Heart right ventricle (tissue), 16 donors: Measurements from ENCODE around the gene CRACR2A. TPM values are rescaled to one million over a fixed set of nuclear protein-coding genes. Genes with fewer than 3 reads are reported as not detected.

ENCODE experiments used
- ATAC-seq, 8 donors: fragments of 200-7000 bp; cut with Tn5 transposase; one replicate each; pipeline ENCODE4 v1.9.1; 2020; ENCODE audit warnings: mild to moderate bottlenecking in 8 of 8, moderate library complexity in 8 of 8, moderate number of reproducible peaks in 1 of 8
- DNase-seq, 2 donors: peaks; one replicate each; pipeline ENCODE4 v3.0.0-alpha.2; 2020
- H3K27ac ChIP-seq, 10 donors: fragments of 200-600 bp; sonication (generic) in 2 of 10; one replicate each; pipeline versions ENCODE4 v1.5.0 to v1.8.0; 2020 to 2022; ENCODE audit warnings: mild to moderate bottlenecking in 3 of 10
- H3K27me3 ChIP-seq, 7 donors: fragments of 200-600 bp; one replicate each; pipeline ENCODE4 v1.8.0; 2021 to 2022; ENCODE audit warnings: mild to moderate bottlenecking in 2 of 7
- H3K36me3 ChIP-seq, 9 donors: fragments of 200-600 bp; sonication (generic) in 1 of 9; one replicate each; pipeline versions ENCODE4 v1.5.0 to v1.8.0; 2020 to 2022; ENCODE audit warnings: mild to moderate bottlenecking in 2 of 9
- H3K4me1 ChIP-seq, 9 donors: fragments of 200-600 bp; sonication (generic) in 1 of 9; one replicate each; pipeline versions ENCODE4 v1.5.0 to v1.8.0; 2020 to 2022; ENCODE audit warnings: mild to moderate bottlenecking in 4 of 9
- H3K4me3 ChIP-seq, 10 donors: fragments of 200-600 bp; sonication (generic) in 2 of 10; one replicate each; pipeline versions ENCODE4 v1.5.0 to v1.8.0; 2020 to 2022; ENCODE audit warnings: mild to moderate bottlenecking in 7 of 10, moderate library complexity in 2 of 10
- H3K9me3 ChIP-seq, 11 donors: fragments of 200-600 bp in 10 of 11; sonication (generic) in 2 of 11; one replicate each; pipeline versions ENCODE4 v1.5.0 to v1.8.0; 2013 to 2022; ENCODE audit warnings: mild to moderate bottlenecking in 2 of 11, control low read depth in 1 of 11, moderate library complexity in 1 of 11
- WGBS, 2 donors: extraction: QIAGEN DNeasy Blood & Tissue Kit; methylation state at CpG; one replicate each; pipeline ENCODE4 v1.1.7; 2013; ENCODE audit warnings: inconsistent platforms in 1 of 2; 5-methylcytosine and 5-hydroxymethylcytosine counted together
- intact Hi-C, 10 donors: fragments of 100-400 bp; cut with DNase I; formaldehyde crosslinking; loops; one replicate each; pipeline versions ENCODE4 v1.11.1 to v1.14.2; 2022
- polyA plus RNA-seq, 2 donors: library from polyadenylated mRNA; stranded (reverse); fragments of 200-250 nt; gene quantifications; one replicate each; pipeline ENCODE4 v1.2.3, GENCODE V29; 2013
- total RNA-seq, 10 donors: library from RNA; stranded (reverse); fragmentation: NEBNext Ultra II Directional in 3 of 10; extraction: Animal tissue kit (Norgen Biotek cat#: 25700) in 3 of 10; gene quantifications; one replicate each; pipeline versions ENCODE4 v1.2.1 to v1.2.4, GENCODE V29; 2021 to 2023
- TF ChIP-seq, protein P1 (sequence below), 9 donors: fragments of 200-600 bp; sonication (generic) in 2 of 9; IDR thresholded peaks; one replicate each; pipeline versions ENCODE4 v1.5.0 to v1.8.0; 2021 to 2022; ENCODE audit warnings: antibody characterized with exemption in 9 of 9, mild to moderate bottlenecking in 5 of 9, moderate library complexity in 1 of 9
- donor health status: Arrhythmogenic right ventricular cardiomyopathy.
- donor health status: ischemic (EF 13 %, LVEDD 7.1; RV severe dilation, severe dysfunction).
- donor health status: healthy with polysubstance abuse.
- donor health status: DM: no; HTN: yes; CAD: no.
- donor health status: DM: no; HTN: no; CAD: no.
- donor health status: ischemic (EF 25% LVEDD 6.9; RV normal size, moderate dysfunction).
- donor health status: ischemic (EF 25% LVEDD 5.7; RV mildly dilated, moderate dysfunction).
- donor health status: healthy.
- donor health status: DM: yes; HTN: yes; CAD: no.
- donor health status: Ischemic cardiomyopathy.
- donor health status: ischemic (EF 35%, LVEDD 5.7; RV mildly dilated, moderate dysfunction).
- donor health status: nonischemic (EF 11% LVEDD 7.7; RV severe dilation, severe dysfunction).
- donor health status: DM: yes; HTN: yes; CAD: no.
- donor health status: PGD.
- donor health status: ischemic (EF 29% LVEDD 5.4; RV normal size, mild dysfunction).
- donor health status: nonischemic (EF 23%, LVEDD 6.1; RV moderate dilation, normal function).

CRACR2A gene
- total and polyA plus RNA-seq, 12 donors: 0.64 to 10.4 (median 4.6) TPM

DNA sequence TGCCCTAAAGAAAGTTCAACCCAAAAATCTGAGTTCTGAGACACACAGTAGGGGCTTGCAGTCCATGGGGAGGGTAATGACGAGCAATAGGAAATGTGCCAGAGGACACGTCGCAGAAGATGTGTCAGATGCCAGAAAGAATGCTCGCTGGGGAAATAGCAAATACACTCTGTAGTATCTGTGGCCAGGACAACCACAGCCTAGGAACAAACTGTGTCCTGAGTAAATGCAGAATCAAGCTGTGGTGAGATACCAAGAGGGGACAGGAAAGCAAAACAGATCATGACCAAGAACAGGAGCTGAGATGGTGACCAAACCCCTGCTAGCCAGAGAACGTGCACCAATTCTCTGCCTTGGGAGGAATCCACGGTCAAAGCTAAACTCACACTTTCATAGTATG, 9.1 kb downstream of the CRACR2A start:
- 35 to 42% methylated on average over 6 of the region's 6 CpGs for WGBS, 2 donors
- no peak overlapping the region for H3K4me3 ChIP-seq
- TF ChIP-seq, protein P1, sequence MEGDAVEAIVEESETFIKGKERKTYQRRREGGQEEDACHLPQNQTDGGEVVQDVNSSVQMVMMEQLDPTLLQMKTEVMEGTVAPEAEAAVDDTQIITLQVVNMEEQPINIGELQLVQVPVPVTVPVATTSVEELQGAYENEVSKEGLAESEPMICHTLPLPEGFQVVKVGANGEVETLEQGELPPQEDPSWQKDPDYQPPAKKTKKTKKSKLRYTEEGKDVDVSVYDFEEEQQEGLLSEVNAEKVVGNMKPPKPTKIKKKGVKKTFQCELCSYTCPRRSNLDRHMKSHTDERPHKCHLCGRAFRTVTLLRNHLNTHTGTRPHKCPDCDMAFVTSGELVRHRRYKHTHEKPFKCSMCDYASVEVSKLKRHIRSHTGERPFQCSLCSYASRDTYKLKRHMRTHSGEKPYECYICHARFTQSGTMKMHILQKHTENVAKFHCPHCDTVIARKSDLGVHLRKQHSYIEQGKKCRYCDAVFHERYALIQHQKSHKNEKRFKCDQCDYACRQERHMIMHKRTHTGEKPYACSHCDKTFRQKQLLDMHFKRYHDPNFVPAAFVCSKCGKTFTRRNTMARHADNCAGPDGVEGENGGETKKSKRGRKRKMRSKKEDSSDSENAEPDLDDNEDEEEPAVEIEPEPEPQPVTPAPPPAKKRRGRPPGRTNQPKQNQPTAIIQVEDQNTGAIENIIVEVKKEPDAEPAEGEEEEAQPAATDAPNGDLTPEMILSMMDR (IDR thresholded peaks at IDR 0.05): no peak
- peak overlapping the region; percentile 2 to 75 (median 58) for H3K27ac ChIP-seq
- H3K9me3 ChIP-seq: peaks cover 0 to 6% (median 0%) of the 10 kb centered on the region in 11 donors
- intact Hi-C loops: no loop called here
- H3K4me1 ChIP-seq: peaks cover 3 to 21% (median 14%) of the 10 kb centered on the region in 9 donors
- ATAC-seq (peak; percentile 50 to 95 (median 84)), DNase-seq (peak in 1 of 2 donors; percentile 16)
- H3K36me3 ChIP-seq: no peaks in the 10 kb centered on the region
- no peaks in the 10 kb centered on the region for H3K27me3 ChIP-seq

DNA sequence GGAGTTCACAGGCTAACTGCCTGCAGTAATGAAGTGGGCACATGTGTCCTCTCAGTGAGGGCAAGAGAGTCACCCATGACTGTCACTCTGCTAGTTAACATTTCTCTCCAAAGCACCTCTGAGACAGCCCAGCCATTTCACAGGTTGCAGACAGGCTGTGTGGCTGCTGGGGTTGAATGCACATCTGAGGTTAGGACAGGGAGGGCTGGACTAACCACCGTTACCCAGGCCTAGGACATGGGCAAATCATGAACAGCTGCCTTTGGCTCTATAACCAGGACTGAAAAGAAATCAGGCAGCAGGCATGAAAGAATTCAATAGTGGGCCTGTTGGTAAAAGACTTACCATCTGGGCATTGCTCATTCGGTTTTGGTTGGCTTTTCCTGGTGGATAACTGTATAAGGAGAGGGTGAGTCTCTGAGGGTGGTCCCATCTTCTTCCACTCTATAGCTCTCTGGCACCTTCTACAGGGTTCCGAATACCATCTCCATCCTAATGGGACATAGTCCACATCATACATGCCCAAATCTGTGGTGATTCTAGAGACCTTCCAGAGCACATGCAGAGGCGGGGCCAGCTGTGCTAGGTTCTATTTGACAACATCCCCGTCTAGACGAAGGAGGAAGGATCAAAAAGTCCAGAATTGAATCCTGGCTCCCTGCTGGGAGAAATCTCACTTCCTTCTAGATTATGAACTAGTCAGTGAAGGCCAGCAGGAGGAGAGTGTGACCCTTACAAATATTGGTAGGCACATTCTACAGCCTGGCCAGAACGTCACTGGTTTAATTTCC, 10.8 kb downstream of the CRACR2A start:
- TF ChIP-seq, protein P1 (IDR thresholded peaks at IDR 0.05): no peak
- Histone ChIP-seq H3K27ac (no peak overlapping the region), H3K36me3 (no peaks in the 10 kb centered on the region), H3K4me1 (peaks cover 3 to 21% (median 13%) of the 10 kb centered on the region in 9 donors), H3K4me3 (no peak overlapping the region), H3K27me3 (no peaks in the 10 kb centered on the region), H3K9me3 (peaks cover 0 to 6% (median 0%) of the 10 kb centered on the region in 11 donors)
- DNase-seq (no peak), ATAC-seq (no peak)
- 80 to 89% methylated on average over 7 of the region's 7 CpGs for WGBS, 2 donors
- intact Hi-C loops: no loop called here

DNA sequence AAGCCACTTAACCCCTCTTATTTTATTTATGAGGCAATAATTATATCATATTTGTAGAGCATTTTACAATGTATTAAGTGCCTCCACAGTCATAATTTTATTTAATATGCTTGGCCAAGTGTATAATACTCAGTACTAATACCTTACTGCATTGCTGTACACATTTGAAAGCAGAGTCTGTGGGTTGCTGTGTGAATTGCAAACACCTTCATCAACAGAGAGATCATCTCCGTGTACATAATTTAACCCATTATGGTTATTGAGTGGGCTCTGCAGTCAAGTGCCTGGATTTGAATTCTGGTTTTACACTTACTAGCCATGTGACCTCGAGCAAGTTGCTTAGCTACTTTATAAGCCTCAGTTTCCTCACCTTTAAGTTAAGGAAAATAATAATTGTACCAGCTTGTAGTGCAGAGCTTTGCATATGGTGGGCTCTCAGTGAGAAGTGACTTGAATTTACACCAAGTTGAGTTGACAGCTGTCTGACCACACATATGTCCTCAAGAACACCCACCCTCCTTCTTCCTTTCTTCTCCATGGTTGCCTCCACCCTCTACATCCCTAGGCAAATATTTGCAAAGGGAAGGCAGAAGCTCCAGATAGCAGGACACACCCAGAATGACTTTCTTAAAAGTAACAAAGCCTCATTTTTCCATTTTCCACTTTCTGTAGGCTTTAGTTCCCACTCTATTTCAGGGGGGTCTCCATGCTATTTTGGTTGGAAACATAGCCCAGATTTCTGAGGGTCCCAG, 12.3 kb downstream of the CRACR2A start:
- ATAC-seq (no peak), DNase-seq (no peak)
- Histone ChIP-seq H3K9me3 (no peaks in the 10 kb centered on the region), H3K27me3 (no peaks in the 10 kb centered on the region), H3K4me3 (no peak overlapping the region), H3K27ac (no peak overlapping the region), H3K36me3 (no peaks in the 10 kb centered on the region), H3K4me1 (peaks cover 3 to 21% (median 13%) of the 10 kb centered on the region in 9 donors)
- intact Hi-C loops: no loop called here
- WGBS, 2 donors: 77 to 81% methylated on average over 2 of the region's 2 CpGs
- TF ChIP-seq, protein P1 (IDR thresholded peaks at IDR 0.05): no peak

DNA sequence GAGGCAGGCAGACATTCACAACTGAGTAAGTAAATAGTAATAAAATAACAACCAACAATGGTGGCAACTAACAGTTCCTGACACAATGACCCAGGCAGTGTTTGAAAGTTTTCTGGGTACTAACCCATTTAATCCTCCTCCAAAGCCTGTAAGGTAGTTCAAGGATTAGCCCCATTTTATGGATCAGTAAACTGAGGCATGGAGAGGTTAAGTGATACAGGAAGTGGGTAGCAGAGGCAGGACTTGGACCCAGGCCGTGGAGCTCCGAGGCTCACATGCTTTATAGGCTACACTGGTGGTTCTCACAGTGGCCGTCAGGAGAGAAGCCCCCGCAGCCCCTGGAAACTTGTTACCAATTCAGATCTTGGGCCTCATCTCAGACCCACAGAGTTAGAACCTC, 17.5 kb downstream of the CRACR2A start:
- Histone ChIP-seq H3K27ac (no peak overlapping the region), H3K4me1 (peaks cover 0 to 5% (median 0%) of the 10 kb centered on the region in 9 donors), H3K27me3 (no peaks in the 10 kb centered on the region), H3K9me3 (no peaks in the 10 kb centered on the region), H3K4me3 (no peak overlapping the region), H3K36me3 (peaks cover 0 to 14% (median 0%) of the 10 kb centered on the region in 9 donors)
- WGBS, 2 donors: 88 to 93% methylated on average over 4 of the region's 4 CpGs
- ATAC-seq (no peak), DNase-seq (no peak)
- intact Hi-C loops: no loop called here
- TF ChIP-seq, protein P1 (IDR thresholded peaks at IDR 0.05): no peak
